Measurements from ENCODE around the gene TTBK1.

TTBK1 gene

GRCh38 chr6:43242908-43243663 lies at the start of gene TTBK1:
TTBK1 (plus strand) TSS chr6:43243481; CDS start chr6:43246661, 3,180 bp downstream.
- DNase-seq (ENCODE audit: low spot score) = no peak

DNA sequence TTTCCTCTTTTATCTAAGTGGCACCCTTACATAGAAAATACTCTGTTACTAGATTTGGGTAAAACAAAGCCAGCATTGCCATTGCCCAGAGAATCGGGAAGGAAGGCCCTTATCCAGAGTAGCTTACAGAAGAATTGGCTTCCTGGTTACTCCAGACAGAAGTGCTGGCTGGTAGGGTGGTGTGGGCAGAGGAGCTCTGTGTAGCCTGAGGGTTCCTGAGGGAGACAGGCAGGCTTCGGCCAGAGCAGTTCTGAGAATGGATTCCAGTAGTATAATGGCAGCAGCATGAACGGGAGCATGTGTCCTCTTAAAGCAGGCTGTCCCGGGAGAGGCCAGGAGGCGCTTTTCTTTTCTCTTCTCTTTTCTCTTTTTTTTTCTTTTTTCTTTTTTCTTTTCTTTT lies 49.4 kb upstream of the TTBK1 start:
- DNase-seq (ENCODE audit: low spot score) = no peak

DNA sequence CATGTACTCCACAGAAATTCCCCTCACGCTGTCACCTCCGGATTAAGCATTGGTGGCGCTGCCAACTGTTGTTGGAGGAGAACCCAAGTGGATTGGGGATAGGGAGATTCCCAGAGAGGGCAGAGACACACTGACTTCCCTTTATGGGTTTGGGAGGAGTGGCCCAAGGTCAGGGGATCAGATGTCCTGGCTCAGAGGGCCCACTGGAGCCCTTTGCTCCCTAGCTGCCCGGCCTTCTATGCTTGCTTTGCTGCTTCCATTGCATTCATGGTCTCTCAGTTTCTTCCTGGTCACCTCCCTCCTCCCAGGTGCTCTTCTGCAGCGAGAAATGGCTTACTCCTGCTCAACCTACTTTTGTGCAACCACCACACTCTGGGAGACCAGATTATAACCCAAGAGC lies 46.9 kb upstream of the TTBK1 start:
- no peak for DNase-seq (ENCODE audit: low spot score)

- DNase-seq (ENCODE audit: low spot score) = no peak
These were observed 43.4 kb upstream of the TTBK1 start for GRCh38 chr6:43199912-43200311.

GRCh38 chr6:43200541-43200940 lies 42.7 kb upstream of the TTBK1 start:
- DNase-seq (ENCODE audit: low spot score) = no peak

- DNase-seq (ENCODE audit: low spot score) = no peak
These were observed 40.8 kb upstream of the TTBK1 start for GRCh38 chr6:43202451-43202850.

DNA sequence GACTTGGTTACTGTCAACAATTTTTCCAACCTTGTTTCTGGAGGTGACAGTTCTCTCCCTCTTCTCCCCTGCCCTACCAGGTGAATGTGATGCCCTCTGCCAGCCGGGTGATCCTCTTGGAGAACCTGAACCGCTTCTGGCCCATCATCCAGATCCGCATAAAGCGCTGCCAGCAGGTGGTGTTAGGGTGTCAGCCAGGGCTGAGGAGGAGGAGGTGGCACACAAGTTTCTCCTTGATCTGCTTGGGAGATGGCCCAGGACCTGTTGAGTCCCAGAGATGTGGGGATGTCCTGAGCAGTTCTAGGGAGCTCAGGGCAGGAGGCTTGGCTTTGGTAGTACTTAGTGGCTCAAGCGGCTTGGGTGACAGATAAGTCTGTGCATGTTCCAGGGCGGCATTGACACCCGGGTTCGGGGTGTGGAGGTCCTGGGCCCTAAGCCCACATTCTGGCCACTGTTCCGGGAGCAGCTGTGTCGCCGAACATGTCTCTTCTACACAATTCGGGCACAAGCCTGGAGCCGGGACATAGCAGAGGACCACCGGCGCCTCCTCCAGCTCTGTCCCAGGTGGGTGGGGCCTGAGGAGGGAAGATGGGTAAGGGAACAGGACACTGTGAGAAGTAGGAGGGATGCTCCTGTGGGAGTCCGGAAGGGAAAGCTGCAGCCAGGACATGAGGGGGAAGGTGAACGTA lies 40.1 kb upstream of the TTBK1 start:
- DNase-seq (ENCODE audit: low spot score) = no peak

DNA sequence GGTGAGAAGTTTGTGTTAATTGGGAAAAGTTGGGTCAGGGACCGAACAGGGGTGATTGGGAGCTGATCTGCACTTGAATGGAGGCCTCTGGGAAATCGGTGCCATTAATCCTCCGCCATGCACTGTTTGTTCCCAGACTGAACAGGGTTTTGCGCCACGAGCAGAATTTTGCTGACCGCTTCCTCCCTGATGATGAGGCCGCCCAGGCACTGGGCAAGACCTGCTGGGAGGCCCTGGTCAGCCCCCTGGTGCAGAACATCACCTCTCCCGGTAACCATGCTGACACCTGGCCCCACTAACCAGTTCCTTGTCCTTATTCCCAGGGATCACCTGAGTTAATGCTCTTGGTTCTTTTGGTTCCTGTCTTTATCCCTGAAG lies 39.6 kb upstream of the TTBK1 start:
- no peak for DNase-seq (ENCODE audit: low spot score)

GRCh38 chr6:43204271-43205105 lies 38.8 kb upstream of the TTBK1 start:
- no peak for DNase-seq (ENCODE audit: low spot score)

GRCh38 chr6:43205849-43206248 lies 37.4 kb upstream of the TTBK1 start:
- no peak for DNase-seq (ENCODE audit: low spot score)

DNA sequence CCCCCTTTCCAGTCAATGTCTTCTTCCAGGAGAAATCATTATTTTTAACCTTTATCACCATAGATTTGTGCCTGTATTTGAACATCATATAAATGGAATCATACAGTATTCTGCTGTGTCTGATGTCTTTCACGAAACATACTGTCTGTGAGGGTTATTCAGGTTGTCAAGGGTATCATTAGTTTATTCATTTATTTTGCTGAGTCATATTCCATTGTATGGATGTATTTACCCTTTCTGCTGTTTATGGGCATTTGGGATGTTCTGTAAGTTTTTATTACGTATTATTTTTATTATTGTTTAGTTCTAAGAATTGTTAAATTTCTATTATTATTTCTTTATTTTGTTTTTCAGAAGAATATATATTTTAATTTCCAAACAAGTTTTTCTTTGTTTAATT lies 36.0 kb upstream of the TTBK1 start:
- no peak for DNase-seq (ENCODE audit: low spot score)

GRCh38 chr6:43211955-43212354 lies 31.3 kb upstream of the TTBK1 start:
- no peak for DNase-seq (ENCODE audit: low spot score)

DNA sequence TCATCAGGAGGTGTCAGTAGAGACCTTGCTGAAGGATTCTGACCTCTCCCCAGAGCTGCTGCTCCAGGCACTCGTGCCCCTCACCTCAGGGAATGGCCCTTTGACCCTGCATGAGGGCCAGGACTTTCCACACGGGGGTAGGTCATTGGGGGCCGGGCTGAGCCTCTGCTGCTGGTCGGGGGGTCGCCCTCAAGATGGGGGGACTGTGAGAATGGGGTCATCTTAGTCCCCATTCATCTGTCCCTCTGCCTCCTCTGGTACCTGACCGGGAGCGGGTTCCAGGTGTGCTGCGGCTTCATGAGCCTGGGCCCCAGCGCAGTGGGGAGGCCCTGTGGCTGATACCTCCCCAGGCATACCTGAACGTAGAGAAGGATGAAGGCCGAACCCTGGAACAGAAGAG lies 29.9 kb upstream of the TTBK1 start:
- no peak for DNase-seq (ENCODE audit: low spot score)

GRCh38 chr6:43215066-43215465 lies 28.2 kb upstream of the TTBK1 start:
- DNase-seq (ENCODE audit: low spot score) = no peak

- DNase-seq (ENCODE audit: low spot score) = no peak
These were observed 27.1 kb upstream of the TTBK1 start for GRCh38 chr6:43216200-43216599.

GRCh38 chr6:43217351-43217750 lies 25.9 kb upstream of the TTBK1 start:
- DNase-seq (ENCODE audit: low spot score) = no peak

GRCh38 chr6:43219119-43219518 lies 24.2 kb upstream of the TTBK1 start:
- no peak for DNase-seq (ENCODE audit: low spot score)

DNA sequence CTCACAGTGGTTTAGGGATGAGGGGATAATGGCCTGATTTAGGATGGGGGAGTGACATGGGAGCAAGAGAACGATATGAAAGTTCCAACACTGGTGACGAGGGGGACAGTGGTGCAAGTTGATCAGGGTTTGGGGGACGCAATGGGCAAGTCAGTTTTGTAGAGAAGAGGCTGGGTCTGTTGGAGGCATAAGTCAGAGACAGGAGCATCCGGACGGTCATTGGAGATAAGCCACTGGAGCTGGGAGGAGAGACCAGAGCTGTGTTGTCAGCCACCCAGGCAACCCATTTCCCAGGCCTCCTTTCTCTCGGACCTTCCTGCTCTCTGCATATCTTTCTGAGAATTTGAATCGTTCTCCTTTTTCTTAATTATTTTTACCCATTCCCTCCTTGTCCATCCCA lies 23.5 kb upstream of the TTBK1 start:
- DNase-seq (ENCODE audit: low spot score) = no peak

DNA sequence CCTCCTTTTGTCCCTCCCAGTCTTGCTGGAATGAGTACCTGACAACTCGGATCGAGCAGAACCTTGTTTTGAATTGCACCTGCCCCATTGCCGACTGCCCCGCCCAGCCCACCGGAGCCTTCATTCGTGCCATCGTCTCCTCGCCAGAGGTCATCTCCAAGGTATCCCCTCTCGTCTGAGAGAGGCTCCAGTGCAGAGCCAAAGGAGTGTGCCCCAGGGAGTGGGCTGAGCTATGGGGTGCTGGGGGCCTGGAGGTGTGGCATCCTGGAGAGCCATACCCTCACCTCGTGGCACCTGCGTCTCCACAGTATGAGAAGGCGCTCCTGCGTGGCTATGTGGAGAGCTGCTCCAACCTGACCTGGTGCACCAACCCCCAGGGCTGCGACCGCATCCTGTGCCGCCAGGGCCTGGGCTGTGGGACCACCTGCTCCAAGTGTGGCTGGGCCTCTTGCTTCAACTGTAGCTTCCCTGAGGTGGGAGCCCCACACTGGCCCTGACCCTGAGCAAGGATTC lies 22.8 kb upstream of the TTBK1 start:
- no peak for DNase-seq (ENCODE audit: low spot score)

GRCh38 chr6:43221046-43221972 lies 22.0 kb upstream of the TTBK1 start:
- DNase-seq (ENCODE audit: low spot score) = no peak

DNA sequence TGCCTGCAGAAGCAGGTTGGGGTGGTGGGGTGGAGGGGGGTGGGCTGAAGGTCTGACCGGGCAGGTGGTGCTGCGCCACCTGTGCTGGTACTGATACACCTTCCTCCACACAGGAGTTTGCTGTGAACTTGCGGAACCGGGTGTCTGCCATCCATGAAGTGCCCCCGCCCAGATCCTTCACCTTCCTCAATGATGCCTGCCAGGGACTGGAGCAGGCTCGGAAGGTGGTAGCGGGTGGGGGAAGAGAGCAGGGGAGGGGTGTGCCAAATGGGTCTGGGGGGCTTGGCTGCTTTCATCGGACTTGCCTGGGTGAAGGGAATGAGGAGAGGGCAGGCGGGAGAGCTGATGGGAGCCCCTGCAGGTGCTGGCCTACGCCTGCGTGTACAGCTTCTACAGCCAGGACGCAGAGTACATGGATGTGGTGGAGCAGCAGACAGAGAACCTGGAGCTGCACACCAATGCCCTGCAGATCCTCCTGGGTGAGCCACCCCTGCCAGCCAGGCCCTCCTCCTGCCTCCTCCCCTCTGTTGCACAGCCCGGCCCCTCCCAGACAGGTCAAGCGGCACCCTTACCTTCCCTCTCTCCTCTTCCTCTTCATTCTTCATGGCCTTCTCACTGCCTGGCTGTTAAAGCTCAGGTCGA lies 20.7 kb upstream of the TTBK1 start:
- no peak for DNase-seq (ENCODE audit: low spot score)

Measured in AG20443 (cell line).